C4-2B (cell line): ENCODE results near the gene HDHD3.

Source experiments
- H3K27ac ChIP-seq: fragments of 450-650 bp; 2 replicates; pipeline ENCODE4 v1.5.1; 2017
- ZFX ChIP-seq: fragments of 450-650 bp; IDR thresholded peaks from 2 replicates; pipeline ENCODE4 v1.6.1; 2017
- TF ChIP-seq, protein P1 (sequence below): fragments of 450-650 bp; conservative IDR thresholded peaks from 2 replicates; pipeline ENCODE4 v1.5.1; 2017; ENCODE audit warnings: mild to moderate bottlenecking

HDHD3 gene

DNA sequence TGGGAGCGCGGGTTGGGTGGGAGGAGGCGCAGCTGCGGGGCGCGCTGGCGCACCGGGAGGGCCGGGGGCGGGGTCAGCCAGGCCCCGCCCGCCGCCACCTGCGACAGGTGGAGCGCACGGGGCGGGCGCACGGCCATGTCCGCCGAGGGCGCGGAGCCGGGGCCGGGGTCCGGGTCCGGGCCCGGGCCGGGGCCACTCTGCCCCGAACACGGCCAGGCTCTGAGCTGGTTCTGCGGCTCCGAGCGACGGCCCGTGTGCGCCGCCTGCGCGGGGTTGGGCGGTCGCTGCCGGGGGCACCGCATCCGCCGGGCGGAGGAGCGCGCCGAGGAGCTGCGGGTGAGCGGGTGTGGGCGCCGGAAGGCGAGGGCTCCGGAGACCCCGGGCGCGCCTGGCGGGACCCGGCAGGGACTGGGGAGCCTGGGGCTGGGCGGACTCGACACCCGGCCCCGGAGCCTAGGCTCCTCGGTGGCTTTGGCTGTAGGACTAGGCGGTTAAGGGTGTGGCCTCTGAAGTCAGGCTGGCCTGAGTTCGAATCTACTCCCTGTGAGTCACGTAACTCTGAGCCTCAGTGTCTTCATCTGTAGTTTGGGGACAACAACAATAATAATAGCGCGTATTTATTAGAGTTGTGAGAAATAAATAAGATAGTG lies 27.2 kb downstream of the HDHD3 start, which contains the start of gene BSPRY:
Gene BSPRY (plus strand): TSS at position 97 of the 650 bp plus-strand sequence. CDS start 39 bp downstream, at position 136.
- peak within 1 kb of the TSS; percentile 56 for H3K27ac ChIP-seq
- TF ChIP-seq ZFX, result peak; percentile 45
- TF ChIP-seq, protein P1, sequence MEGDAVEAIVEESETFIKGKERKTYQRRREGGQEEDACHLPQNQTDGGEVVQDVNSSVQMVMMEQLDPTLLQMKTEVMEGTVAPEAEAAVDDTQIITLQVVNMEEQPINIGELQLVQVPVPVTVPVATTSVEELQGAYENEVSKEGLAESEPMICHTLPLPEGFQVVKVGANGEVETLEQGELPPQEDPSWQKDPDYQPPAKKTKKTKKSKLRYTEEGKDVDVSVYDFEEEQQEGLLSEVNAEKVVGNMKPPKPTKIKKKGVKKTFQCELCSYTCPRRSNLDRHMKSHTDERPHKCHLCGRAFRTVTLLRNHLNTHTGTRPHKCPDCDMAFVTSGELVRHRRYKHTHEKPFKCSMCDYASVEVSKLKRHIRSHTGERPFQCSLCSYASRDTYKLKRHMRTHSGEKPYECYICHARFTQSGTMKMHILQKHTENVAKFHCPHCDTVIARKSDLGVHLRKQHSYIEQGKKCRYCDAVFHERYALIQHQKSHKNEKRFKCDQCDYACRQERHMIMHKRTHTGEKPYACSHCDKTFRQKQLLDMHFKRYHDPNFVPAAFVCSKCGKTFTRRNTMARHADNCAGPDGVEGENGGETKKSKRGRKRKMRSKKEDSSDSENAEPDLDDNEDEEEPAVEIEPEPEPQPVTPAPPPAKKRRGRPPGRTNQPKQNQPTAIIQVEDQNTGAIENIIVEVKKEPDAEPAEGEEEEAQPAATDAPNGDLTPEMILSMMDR, result no peak

DNA sequence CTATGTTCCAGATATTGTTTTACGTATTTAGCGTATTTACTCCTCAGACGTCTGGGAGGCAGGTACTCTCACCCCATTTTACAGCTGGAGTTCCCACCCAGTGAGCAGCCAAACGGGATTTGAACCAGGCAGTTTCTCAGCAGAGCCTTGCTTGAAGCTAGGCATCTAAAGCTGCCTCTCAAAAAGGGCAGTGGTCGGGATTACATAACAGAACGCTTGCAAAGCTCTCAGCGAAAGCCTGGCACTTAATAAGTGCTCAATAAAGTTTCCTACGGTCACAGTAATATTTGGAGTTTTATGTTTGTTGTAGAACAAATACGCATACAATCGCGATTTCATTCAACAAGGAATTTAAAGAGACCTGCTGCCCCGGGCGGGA lies 27.7 kb downstream of the HDHD3 start:
- no peak for TF ChIP-seq ZFX
- TF ChIP-seq, protein P1, result no peak
- peak overlapping the region; percentile 56; the same call in 1 of the 2 replicates for H3K27ac ChIP-seq

DNA sequence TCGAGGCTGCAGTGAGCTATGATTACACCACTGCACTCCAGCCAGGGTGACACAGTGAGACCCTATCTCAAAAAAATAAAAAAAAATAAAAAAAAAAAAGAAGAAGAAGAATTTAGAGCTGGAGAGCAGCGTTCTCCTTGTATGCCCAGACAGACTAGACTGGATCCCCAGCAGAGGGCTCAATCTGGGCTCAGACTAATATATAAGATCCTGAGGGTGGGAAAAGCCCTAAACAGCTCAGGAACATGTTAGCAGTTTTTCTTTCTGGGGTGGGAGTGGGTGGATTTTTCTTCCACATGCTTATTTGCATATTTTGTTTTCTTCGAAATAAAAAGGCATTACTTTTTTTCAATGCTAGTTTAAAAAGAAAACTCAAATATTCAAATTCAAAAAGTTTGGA lies 28.3 kb downstream of the HDHD3 start:
- no peak for TF ChIP-seq ZFX
- TF ChIP-seq, protein P1, result no peak
- no peak overlapping the region for H3K27ac ChIP-seq

DNA sequence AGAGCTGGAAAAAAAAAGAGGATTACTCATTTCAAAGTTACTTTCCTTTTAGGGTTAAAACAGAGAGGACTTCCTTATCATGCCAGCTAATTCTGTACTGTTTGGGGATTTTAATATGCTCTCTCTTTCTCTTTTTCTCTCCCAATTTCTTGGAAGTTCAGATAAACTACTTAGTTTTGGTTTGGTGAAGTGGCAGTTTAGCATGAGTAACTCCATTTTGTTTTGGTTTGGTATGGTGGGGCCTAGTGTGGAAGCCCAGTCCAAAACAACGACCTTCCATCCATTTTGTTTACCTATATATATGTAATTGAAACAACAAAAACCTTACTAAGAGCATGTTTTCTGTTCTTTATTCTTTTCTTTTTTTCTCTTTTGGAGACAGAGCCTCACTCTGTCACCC lies 31.1 kb downstream of the HDHD3 start:
- no peak overlapping the region for H3K27ac ChIP-seq
- TF ChIP-seq, protein P1, result no peak
- TF ChIP-seq ZFX, result no peak

DNA sequence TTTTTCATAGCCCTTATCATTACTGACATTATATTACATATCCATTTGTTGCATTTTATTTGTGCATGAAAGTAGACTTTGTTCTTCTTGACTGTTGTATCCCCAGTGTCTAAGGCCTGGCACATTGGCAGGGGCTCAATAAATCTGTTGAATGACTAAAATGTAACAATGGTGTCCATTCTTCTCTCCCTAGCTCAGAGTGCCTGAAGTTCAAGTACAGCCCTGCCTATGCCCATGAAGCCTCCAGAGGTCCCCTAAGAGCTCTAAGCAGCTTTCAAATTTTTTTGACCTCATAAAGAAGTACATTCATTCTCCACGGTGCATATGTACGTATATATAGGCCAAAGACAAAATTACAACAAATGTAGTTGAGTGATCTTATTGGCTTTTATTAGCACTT lies 31.6 kb downstream of the HDHD3 start:
- no peak overlapping the region for H3K27ac ChIP-seq

DNA sequence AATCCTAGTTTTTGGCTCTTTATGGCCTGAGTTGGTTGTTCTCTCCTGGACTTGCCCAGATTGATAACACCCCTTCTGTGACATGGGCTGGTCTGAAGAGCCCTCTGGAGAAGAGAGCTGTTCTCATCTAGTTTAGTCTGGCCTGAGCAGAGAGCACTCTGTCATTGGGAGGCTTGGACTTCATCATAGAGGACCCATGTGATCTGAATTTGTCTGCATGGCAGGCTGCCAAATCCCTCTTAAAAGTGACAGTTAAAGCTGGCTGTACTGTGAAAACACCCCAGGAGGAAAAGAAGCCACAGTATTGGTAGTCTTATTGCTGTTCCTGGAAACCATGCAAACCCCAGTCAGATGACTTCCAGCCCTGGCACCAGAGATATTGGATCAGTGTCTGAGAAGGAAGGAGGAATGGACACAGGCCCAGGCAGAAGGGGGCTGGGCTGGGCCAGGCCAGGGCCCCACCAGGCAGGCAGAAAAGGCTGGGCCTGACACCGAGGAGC lies 33.0 kb downstream of the HDHD3 start:
- TF ChIP-seq, protein P1, result no peak
- TF ChIP-seq ZFX, result no peak
- H3K27ac ChIP-seq, result peak overlapping the region; percentile 14; the same call in 1 of the 2 replicates

More for the DNA sequence above, 31.6 kb downstream of the HDHD3 start:
- TF ChIP-seq ZFX, result no peak
- TF ChIP-seq, protein P1, result no peak

DNA sequence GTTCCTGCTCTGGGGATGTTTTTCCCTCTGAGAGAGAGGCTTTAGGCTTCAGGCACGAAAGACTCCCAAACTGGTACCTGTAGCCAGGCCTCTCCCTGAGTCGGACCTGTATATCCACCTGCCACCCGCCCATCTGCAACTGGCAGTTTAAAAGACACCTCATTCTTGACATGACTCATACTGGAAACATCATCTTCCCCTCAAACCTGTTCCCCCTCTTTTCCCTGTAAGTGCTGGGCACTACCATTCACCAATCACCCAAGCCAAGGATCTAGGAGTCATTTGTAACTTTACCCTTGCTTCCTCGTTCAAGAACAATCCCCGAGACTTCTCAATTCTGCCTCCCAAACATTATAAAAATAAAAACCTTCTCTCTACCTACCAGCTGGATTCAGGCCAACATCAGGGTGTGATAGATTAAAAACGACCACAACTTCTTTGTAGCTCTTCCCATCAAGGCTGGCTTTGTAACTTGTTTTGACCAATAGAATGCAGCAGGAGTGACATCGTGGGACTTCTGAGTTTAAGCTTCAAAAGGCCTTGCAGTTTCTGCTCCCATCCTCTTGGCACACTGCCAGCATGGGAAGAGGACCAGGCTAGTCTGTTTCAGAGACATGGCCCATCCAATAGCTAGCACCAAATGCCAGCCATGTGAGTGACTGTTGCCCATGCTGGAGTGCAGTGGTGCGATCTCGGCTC lies 34.9 kb downstream of the HDHD3 start:
- no peak overlapping the region for H3K27ac ChIP-seq
- TF ChIP-seq, protein P1, result no peak
- TF ChIP-seq ZFX, result no peak
